ENCODE measurements around the gene ATP6AP1.

- TF ChIP-seq, protein P1, sequence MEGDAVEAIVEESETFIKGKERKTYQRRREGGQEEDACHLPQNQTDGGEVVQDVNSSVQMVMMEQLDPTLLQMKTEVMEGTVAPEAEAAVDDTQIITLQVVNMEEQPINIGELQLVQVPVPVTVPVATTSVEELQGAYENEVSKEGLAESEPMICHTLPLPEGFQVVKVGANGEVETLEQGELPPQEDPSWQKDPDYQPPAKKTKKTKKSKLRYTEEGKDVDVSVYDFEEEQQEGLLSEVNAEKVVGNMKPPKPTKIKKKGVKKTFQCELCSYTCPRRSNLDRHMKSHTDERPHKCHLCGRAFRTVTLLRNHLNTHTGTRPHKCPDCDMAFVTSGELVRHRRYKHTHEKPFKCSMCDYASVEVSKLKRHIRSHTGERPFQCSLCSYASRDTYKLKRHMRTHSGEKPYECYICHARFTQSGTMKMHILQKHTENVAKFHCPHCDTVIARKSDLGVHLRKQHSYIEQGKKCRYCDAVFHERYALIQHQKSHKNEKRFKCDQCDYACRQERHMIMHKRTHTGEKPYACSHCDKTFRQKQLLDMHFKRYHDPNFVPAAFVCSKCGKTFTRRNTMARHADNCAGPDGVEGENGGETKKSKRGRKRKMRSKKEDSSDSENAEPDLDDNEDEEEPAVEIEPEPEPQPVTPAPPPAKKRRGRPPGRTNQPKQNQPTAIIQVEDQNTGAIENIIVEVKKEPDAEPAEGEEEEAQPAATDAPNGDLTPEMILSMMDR (conservative IDR thresholded peaks at IDR 0.05; ENCODE audit: low read length), result no peak
- TF ChIP-seq EZH2phosphoT487 (IDR thresholded peaks at IDR 0.05; ENCODE audit: borderline replicate concordance), result no peak
Observed at GRCh38 chrX:154408659-154409221, 19.7 kb upstream of the ATP6AP1 start.

Measured in Loucy (cell line).